H54 (cell line): ENCODE results near the gene BICD1.

Experiments
- DNase-seq: peaks from one replicate; pipeline ENCODE4 v3.0.0; 2011; ENCODE audit warnings: low spot score, mixed read lengths; ENCODE audit not compliant: insufficient read length
- FAIRE-seq: peaks from 3 replicates; lab custom pipeline; 2011; peaks lifted over from hg19 to GRCh38; lab: Jason Lieb, UNC
- POLR2A ChIP-seq: IDR thresholded peaks from 2 replicates; pipeline ENCODE4 v1.6.1; 2011; ENCODE audit warnings: low read depth, mild to moderate bottlenecking, low read length

Gene BICD1

GRCh38 chr12:32293808-32294419, 187.3 kb downstream of the BICD1 start:
- DNase-seq (no peak), FAIRE-seq (no peak)
- no peak for TF ChIP-seq POLR2A

- TF ChIP-seq POLR2A = no peak
- FAIRE-seq (no peak), DNase-seq (no peak)
Measured at GRCh38 chr12:32296567-32296966, 189.9 kb downstream of the BICD1 start.

GRCh38 chr12:32298917-32299316, 192.3 kb downstream of the BICD1 start:
- no peak for TF ChIP-seq POLR2A
- DNase-seq (no peak), FAIRE-seq (no peak)

GRCh38 chr12:32301216-32301615, 194.6 kb downstream of the BICD1 start:
- DNase-seq (no peak), FAIRE-seq (no peak)
- no peak for TF ChIP-seq POLR2A

- DNase-seq (peak; percentile 11), FAIRE-seq (no peak)
- TF ChIP-seq POLR2A = no peak
Measured at GRCh38 chr12:32302218-32303173, 195.8 kb downstream of the BICD1 start.

GRCh38 chr12:32303174-32303549, 196.5 kb downstream of the BICD1 start:
- FAIRE-seq (no peak), DNase-seq (no peak)
- no peak for TF ChIP-seq POLR2A

GRCh38 chr12:32305163-32305562, 198.5 kb downstream of the BICD1 start:
- DNase-seq (no peak), FAIRE-seq (no peak)

GRCh38 chr12:32307326-32307725, 200.7 kb downstream of the BICD1 start:
- DNase-seq (no peak), FAIRE-seq (no peak)
- TF ChIP-seq POLR2A = no peak

More at GRCh38 chr12:32305163-32305562, 198.5 kb downstream of the BICD1 start:
- TF ChIP-seq POLR2A = no peak

- no peak for FAIRE-seq
- no peak for TF ChIP-seq POLR2A
- DNase-seq = no peak
Measured at GRCh38 chr12:32309811-32310736, 203.4 kb downstream of the BICD1 start.

GRCh38 chr12:32312049-32312670, 205.5 kb downstream of the BICD1 start:
- peak; percentile 87 for FAIRE-seq
- no peak for TF ChIP-seq POLR2A
- DNase-seq = peak; percentile 20

GRCh38 chr12:32322354-32322753, 215.7 kb downstream of the BICD1 start:
- FAIRE-seq (no peak), DNase-seq (no peak)
- no peak for TF ChIP-seq POLR2A

- DNase-seq (no peak), FAIRE-seq (no peak)
- TF ChIP-seq POLR2A = no peak
Measured at GRCh38 chr12:32331133-32331532, 224.5 kb downstream of the BICD1 start.

GRCh38 chr12:32332446-32332845, 225.8 kb downstream of the BICD1 start:
- FAIRE-seq = no peak
- no peak for TF ChIP-seq POLR2A
- DNase-seq = no peak
